HG03354 (cell line): ENCODE results near the gene ISM2.

ENCODE experiments used
- ATAC-seq: cut with Tn5 transposase; IDR thresholded peaks from one replicate; pipeline ENCODE4 v1.9.1; 2021; ENCODE audit warnings: mild to moderate bottlenecking; ENCODE audit not compliant: unreplicated experiment, poor library complexity, severe bottlenecking

The ISM2 gene

GRCh38 chr14:77508876-77509275, 10.3 kb upstream of the ISM2 start:
- ATAC-seq, result no peak

DNA sequence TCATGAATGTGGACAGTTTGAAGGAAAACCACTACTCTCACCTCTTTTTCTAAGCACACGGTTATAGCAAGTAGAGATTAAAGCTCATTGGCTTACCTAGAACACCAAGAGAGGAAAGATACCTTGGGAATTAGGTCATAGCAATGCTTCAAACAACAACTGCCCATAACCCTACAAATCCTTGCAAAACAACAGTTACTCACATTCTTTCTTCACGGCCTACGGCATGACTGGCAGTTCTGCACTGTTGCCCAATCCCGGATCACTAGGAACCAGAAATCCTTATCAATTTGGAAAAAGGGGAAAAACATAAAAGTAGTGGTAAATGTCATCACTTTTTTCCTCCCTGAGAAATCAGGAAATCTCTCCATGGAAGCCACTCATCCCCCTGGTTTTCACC, 9.6 kb upstream of the ISM2 start:
- ATAC-seq, result no peak

DNA sequence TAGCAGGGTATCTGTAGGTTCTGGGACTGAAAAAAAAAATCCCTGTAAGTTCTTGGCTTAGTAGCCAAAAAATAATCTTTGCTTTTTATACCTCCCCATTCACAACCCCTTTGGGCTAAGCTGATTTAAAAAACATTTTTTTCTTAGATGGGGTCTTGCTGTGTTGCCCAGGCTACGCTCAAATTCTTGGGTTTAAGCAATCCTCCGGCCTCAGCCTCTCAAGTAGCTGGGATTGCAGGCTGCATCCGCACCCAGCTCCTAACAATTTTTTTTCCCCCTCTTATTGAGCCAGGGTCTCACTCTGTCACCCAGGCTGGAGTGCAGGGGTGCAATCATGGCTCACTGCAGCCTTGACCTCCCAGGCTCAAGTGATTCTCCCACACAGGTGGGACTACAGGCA, 9.1 kb upstream of the ISM2 start:
- no peak for ATAC-seq

- no peak for ATAC-seq
These were observed 6.4 kb upstream of the ISM2 start for GRCh38 chr14:77505031-77505430.

GRCh38 chr14:77503138-77503537, 4.5 kb upstream of the ISM2 start:
- no peak for ATAC-seq

GRCh38 chr14:77502109-77502782, 3.6 kb upstream of the ISM2 start:
- ATAC-seq, result no peak

- ATAC-seq, result peak; percentile 28
These were observed 440 bp upstream of the ISM2 start for GRCh38 chr14:77498984-77499527.

DNA sequence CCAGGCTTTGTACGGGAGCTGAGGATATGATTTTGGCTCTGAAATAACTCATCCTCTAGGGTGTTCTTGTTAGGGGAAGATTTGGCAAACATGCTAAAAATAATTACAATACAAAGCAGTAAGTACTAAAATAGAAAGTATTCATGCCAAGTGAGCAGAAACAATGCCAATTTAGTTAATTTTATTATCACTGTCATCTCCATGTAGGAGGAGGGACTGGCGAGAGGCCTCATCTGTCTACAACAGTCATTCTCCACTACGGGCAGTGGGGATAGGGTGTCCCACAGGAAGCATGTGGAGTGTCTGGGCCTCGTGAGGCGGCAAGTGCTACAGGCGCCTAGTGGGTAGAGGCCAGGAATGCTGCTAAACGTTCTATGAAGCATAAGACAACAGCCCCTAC, 3.3 kb downstream of the ISM2 start:
- no peak for ATAC-seq

- no peak for ATAC-seq
These were observed 7.6 kb downstream of the ISM2 start for GRCh38 chr14:77491056-77491455.

DNA sequence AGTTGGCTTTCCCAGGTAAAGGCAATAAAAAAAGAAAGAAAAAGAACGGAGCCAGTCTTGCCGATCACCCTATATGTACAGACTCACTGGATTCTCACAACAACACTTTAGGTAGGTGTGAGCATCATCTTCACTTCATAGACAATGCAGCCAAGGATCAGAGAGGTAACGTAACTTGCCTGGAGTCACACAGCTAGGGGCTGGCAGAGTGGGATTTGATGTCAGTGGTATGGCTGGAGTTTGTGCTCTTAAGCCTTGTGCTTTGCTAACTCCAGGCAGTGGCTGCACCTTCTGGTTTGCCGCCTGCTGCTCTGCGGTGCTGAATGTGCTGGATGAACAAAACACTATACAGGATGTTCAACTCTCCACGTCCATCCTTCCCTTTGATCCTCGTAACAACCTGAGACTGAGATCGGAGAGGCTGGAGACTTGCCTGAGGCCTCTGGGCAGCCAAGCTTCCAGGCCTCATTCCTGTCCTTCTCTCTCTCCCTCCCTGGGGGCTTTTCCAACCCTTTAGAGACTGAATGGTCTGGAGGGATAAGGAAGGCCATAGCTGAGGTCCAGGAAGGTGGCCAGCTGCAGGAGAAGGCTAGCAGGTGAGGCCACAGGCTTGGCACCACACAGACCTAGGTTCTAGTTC, 8.1 kb downstream of the ISM2 start:
- no peak for ATAC-seq

DNA sequence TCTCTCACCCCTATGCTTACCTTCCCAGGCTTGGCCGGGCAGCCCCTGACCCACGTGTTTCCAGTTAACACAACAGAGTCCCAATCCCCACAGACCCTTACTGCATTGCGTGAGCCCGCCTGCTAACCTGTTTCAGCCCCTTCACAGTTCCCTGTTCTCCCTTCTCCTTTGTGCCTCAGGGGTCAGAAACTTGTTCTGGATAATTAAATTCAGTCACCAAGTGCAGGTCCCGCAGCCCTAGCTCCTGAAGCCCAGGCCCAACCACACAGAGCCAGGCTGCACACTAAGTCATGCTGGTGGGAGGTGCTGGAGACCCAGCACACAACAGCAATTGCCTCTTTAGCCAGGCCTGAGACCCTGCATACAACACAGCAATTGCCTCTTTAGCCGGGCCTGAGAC, 9.6 kb downstream of the ISM2 start:
- ATAC-seq, result no peak

DNA sequence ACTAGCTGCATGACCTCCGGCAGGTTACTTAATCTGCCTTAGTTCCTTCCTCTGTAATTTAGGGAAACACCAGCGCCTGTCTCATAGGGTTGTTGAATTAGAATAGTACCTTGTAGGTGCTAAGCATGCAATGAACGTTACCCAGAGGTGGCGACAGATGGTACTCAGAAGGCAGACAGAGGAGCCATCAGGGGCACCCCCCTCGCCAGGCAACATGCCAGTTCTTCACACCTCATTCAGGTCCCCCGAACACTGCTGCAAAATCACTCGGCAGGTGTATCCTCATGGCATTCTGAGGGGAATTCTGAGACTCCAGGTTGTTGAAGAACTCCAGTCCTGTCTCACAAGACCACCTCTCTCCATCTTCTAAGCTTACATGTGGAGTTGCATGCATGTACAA, 10.1 kb downstream of the ISM2 start:
- no peak for ATAC-seq

DNA sequence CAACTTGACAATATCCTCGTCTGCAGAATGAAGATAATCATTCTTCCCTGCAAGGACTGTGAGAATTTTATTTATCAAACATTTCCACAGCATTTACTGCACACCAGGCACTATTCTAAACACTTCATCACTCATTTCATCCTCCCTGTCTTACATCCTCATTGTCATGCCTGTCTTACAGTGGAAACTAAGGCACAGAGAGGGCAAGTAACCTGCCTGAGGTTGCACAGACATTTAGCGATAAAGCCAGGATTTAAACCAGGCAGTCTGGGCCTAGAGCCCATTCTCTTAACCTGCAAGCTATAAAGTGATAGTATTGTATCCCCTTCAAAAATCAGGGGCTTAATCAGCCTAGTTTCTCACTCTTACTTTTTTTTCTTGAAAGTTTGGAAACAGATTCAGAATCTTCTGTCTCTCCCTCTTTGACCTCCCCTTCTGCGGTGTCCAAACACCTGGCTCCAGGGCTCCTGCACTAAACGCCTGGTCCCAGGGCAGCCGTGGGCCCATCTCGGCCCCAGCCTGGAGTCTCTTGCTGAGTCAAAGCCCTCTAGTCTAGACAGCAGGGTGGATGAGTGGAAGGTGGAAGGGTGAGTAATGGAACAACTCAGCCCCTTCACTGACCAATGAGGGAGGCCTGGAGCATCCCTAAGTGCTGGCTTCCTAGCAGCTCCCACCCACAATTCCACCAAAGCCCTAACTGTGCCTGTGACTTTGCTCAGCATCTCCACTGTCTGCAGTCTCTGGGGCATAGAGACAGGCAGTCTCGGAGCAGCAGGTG, 12.5 kb downstream of the ISM2 start:
- ATAC-seq, result no peak

DNA sequence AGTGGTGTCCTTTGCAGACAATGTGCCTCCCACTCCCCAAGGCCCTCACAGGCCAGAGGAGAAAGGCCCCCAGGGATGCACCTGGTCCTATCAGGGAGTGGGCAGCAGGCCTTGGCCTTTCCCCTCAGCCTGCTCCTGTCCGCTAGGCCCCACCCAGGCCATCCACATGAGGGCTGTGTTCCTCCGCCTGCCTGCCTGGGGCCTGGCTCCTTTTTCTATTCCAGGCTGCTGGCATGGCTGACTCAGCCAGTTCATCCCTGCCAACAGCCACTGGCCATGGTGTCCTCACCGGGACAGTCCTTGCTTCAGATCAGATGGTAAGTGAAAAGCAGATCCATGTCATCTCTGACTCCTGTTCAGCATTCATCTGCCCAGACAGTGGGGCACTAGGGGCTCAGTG, 13.4 kb downstream of the ISM2 start:
- no peak for ATAC-seq

DNA sequence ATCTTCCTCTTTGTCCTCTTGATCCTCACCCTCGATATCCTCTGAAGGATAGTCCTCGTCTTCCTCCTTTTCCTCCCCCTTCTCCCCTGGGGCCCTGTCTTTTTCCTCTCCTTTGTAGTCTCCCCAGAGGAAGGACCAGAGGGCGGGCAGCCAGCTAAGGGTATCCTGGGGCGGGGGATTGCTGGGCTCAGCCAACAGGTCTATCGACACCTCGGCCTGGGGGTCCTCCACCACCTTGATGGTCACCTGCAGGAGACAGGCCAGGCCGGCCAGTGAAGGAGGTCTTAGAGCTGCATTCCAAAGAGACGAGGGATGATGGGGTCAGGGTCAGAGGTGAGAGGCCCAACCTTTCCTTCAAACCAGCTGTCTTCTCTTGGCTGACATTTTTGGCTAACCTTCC, 16.2 kb downstream of the ISM2 start:
- ATAC-seq, result no peak

- peak; percentile 94 for ATAC-seq
These were observed 19.8 kb downstream of the ISM2 start for GRCh38 chr14:77478796-77479195.

GRCh38 chr14:77478029-77478428, 20.6 kb downstream of the ISM2 start:
- no peak for ATAC-seq

DNA sequence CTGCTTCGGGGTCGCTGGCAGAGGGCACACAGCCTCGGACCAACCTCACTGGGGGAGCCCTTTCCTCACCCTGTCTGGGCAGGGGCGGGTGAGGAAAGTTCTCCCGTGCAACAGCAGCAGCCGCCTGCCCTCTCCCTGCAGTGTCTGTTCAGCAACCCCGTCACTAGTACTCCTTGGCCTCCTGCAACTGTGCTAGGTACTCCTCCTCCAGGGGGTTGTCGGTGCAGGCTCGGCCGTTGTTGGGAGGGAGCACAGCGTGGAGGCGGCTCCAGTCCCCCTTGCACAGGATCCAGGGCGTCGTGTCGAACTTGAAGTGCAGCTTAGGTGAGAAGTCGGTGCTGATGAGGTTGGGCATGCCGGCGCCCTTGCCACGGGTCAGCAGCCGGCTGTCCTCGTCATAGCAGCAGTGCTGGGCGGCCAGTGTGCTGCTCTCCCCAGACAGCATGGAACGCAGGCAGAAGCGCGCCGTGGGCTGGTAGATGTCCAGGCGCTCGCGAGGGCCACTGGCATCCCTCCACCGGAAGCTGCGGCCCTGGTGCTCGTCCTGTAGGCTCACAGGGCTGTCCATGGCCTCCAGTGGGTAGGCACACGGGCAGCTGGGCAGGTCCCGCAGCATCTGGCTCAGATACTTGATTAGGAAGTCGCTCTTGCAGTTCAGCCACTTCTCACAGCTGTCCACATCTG, 23.0 kb downstream of the ISM2 start:
- ATAC-seq, result no peak

- no peak for ATAC-seq
These were observed 24.0 kb downstream of the ISM2 start for GRCh38 chr14:77474479-77475177.

GRCh38 chr14:77473921-77474320, 24.7 kb downstream of the ISM2 start:
- no peak for ATAC-seq
